ENCODE results near the gene PPM1M.

GRCh38 chr3:52245322-52246263 lies at the start of gene PPM1M:
- TF ChIP-seq EZH2 (IDR thresholded peaks at IDR 0.05; ENCODE audit: low read length, missing control alignments) = no peak
- TF ChIP-seq CTCF (conservative IDR thresholded peaks at IDR 0.05 in 1 of 2, IDR thresholded peaks at IDR 0.05 in 1 of 2; ENCODE audit: low read depth in 1 of 2, low read length in 2 of 2) = no peak
